Measurements from ENCODE around the gene GALNT12.

GALNT12 gene, protein sequence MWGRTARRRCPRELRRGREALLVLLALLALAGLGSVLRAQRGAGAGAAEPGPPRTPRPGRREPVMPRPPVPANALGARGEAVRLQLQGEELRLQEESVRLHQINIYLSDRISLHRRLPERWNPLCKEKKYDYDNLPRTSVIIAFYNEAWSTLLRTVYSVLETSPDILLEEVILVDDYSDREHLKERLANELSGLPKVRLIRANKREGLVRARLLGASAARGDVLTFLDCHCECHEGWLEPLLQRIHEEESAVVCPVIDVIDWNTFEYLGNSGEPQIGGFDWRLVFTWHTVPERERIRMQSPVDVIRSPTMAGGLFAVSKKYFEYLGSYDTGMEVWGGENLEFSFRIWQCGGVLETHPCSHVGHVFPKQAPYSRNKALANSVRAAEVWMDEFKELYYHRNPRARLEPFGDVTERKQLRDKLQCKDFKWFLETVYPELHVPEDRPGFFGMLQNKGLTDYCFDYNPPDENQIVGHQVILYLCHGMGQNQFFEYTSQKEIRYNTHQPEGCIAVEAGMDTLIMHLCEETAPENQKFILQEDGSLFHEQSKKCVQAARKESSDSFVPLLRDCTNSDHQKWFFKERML

DNA sequence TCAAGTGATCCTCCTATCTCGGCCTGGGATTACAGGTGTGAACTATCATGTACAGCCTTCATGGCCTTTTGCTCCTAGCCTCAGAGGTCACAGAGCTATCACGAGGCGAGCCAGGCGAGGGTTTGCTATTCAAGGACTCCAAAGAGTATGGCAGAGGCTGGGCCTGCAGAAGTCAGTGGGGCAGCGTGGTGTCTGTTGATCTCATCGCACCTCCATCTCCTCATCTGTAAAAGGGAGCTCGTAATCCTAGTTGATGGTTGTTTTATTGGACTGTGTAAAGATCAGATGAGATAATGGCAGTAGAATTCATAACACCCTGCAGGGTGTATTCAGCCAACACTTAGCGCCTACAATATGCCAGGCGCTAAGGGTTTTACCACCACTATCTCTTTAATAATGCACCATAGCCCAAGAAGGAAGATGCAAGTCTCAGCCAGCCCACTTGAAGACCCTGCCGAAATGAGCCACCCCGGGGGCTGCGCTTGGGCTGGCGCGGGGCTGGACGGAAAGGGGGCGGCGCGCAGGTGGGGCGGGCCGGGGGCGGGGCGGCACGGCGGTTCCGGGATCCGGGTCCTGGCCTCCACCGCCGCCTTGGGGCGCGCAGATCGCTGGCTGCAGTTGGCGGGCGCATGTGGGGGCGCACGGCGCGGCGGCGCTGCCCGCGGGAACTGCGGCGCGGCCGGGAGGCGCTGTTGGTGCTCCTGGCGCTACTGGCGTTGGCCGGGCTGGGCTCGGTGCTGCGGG is at the start of gene GALNT12:
TSS of gene GALNT12 (plus strand) at position 601 of the 744 bp plus-strand sequence. CDS start at position 630, 29 bp downstream.
- DNase-seq (ENCODE audit: low spot score) = peak; percentile 57

DNA sequence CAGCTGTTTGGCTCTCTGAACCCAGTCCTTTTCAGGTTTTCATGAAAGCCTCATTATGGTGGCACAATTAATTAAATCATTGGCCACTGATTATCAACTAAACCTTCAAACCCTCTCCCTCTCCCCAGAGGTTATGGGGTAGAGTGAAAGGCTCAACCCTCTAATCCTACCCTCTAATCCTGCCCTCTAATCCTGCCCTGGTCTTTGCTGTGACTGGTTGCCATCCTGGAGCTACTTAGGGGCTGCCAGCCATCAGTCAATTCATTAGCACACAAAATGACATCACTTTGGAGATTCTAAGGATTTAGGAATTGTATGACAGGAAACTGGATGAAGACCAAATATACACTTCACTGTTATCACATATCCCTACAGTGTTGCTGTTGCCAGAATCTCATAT is 47.2 kb upstream of the GALNT12 start:
- no peak for DNase-seq (ENCODE audit: low spot score)

DNA sequence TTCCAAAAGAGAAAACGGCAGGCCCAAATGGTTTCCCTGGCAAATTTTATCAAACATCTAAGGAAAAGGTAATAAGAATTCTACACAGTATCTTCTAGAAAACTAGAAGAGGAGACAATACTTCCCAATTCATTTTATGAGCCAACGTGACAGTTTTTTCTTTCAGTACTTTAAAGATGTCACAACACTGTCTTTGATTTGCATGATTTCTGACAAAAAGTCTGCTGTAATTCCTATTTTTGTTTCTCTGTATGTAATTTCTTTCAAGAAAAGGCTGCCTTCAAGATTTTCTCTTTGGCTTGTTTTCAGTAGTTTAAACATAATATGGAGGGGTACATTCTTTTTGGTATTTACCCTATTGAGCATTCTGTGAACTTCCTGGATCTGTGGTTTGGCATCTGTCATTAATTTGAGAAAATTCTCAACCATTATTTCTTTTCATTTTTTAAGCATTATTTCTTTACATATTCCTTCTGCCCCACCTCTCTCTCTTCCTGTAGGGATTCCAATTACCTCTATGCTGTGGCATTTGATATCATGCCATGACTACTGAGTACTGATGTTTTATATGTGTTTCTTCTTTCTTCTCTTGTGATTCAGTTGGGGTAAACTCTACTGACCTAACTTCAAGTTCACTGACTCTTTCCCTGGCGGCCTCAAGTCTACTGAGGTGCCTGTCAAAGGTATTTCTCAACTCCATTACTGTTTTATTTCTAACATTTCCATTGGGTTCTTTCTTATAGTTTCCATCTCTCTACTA is 43.3 kb upstream of the GALNT12 start:
- DNase-seq (ENCODE audit: low spot score) = no peak

DNA sequence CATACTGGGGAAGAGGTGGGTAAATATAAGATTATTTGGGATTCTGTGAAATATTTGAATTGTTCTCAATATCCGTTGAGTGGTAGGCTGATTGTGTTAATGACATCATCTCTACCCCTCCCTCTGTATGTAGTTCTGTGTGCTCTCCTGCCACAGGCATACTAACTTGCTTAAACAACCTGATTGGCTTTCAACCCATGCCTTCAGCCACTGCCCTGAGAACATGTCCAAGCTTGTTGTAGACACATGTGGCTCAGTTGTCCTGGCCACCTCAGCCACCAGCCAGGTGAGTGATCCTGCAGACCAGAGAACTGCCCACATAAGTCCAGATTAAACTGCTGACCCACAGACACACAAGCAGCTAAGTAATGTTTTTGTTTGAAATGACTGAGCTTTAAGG is 42.2 kb upstream of the GALNT12 start:
- no peak for DNase-seq (ENCODE audit: low spot score)

DNA sequence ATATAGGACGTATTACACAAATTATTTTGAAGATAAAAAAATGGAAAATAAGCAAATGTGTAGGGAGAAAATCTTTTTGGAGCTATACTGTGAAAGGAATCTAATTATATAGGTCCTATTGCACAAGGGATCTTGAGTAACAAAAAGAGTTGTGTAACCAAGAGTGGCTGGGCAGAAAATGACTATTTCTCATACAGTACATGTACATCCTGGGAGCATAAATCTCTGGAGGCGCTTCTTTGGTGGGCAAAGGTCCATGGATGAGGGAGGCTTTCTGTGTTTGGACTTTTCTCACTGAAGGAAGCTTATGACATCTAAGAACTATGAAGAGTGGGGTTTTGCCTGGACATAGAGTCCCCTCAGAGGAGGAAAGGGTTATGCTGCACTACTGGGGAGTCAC is 40.9 kb upstream of the GALNT12 start:
- DNase-seq (ENCODE audit: low spot score) = no peak

DNA sequence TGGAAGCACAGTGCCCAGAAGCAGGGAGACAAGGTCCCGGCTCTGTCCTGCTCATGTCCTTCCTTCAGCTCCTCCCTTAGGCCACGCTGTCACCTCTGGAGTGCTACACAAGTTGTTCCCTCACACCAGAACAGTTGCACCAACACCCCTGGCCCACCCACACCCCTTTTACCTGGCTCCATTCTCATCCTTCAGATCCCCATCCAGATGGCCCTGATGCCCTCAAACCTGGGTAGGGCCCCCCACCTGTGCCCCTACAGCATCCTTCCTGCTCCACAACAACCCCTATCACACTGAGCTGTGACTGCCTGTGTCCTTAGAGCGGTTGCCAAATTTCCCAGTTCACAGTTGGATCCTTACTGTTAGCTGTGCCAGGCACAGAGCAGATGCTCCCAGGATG is 40.3 kb upstream of the GALNT12 start:
- DNase-seq (ENCODE audit: low spot score) = no peak

DNA sequence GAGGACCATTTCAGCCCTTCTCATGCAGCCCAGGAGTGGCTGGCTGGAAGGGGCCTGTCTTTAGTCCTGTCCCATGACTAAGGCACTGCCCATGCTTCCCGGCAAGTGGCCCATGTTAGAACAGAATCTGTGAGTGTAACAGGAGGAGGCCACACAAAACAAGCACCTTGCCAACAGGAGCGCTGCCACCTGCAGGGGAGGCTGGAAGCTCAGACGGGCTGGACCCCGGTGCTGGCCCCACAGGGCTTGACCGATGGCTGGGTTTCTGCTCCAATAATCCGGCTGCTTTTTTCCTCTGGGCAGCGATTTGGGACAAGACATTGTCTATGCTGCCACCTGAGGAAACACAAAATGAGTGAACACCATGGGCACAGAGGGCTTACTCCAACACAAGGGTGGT is 39.6 kb upstream of the GALNT12 start:
- no peak for DNase-seq (ENCODE audit: low spot score)

DNA sequence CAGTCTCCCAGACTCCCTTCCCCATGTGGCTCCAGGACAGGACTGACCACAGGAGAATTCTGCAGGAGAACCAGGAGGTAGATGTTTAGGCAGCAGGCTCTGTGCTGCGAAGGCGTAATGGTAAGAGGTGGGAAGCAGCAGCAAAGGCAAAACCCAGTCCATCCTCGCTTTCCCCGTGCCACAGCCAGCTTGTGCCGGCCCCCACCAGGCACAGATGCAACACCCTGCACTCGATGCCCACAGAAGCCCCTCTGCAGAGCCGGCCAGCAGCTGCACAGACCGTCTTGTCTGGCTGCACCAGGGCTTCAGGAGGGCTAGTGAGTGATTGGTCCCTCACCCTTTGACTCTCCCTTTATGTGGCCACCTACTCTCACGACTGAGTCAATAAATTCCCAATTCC is 39.1 kb upstream of the GALNT12 start:
- DNase-seq (ENCODE audit: low spot score) = no peak

DNA sequence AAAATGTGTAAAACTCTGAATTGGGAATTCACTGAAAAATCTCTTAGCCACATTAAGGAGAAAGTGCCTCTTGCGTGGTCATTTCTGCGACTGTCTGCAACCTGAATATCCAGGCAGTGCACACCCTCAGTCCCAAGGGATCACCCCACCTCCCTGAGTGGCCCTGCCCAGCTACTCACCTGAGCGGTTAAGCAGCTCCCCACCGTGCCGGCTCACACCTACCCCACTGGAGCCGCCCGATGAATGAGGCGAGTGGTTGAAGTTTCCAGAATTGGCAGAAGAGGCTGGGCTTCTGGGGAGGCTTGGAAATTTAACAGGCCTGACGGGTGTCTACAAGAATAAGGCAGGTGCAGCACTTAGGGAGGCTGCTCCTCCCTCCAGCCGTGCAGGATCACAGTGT is 36.8 kb upstream of the GALNT12 start:
- DNase-seq (ENCODE audit: low spot score) = no peak

DNA sequence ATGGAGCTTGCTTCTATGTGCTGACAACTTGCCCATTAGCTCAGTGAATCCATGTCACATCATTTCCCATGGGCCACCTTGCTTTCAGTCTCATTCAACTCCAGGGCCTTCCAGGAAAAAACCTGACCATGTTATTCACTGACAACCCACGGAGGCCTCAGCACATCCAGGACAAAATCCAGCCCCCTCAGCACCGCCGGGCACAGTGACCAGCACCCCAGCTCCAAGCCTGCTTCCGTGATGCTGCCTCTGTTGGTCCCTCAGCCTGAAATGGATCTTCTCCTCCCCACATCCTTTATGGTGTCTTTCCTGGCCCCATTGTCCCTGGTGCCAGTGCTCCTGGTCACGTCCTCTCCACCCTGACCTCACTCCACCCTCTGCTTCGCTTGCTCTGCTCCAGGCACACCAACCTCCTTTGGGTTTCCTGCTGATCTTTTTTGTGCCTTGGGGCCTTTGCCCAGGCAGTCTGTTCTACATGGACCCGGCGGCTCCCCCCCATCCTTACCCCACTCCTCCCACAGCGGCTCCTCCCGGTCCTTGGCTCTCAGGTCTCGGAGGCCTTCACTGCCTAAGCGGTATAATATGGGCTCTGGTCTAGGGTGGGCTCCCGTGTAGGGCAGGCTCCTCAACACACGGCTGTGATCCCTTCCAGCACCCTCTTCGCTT is 36.1 kb upstream of the GALNT12 start:
- no peak for DNase-seq (ENCODE audit: low spot score)

DNA sequence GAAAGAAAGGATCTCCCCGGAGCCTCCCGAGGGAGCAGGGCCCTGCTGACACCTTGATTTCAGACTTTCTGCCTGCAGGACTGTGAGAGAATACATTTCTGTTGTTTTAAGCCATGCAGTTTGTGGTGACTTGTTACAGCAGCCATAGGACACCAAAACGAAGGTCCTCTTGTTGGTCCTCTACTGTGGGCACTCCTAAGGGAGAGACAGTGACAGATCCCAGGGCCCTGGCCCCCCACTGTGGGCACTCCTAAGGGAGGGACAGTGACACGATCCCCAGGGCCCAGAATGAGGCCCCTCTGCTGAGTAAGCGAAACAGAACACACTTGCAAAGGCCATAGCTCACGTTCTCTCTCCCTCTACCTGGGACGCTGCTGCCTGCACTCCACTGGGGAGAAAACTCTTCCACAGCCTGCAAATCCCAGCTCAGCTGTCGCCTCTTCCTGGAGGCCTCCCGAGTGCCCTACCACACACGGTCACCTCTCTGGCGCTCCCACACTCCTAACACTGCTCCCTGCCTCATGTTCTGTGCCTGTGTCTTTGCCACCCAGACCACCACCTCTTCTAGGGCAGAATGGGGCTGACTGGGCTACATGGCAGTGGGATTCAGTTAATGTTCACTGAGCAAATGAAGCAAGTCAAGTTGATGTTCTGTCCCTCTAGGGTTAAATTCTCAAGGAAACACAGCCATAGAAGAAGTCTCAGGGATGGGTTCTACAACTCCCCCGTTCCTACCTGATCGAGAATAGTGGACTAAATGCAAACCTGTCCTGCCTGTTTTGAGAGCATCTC is 34.9 kb upstream of the GALNT12 start:
- DNase-seq (ENCODE audit: low spot score) = no peak

DNA sequence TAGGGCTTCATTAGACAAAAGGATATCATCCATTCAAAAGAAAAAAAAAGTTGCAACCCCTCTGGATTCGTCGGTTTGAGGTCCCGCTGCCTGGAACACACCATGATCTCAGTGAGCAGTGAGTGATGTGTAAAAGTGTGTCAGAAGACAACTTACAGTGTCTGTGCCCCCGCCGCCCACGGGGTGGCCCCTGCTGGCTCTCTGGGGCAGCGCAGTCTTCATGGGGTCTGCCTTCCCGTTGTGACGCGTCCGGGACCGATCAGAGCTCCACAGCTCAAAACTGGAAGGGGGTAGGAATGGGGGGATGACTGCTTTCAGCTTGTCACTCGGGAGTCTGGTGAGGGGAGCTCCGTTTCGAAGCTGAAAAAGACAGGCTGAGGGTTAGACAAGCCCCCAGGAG is 33.7 kb upstream of the GALNT12 start:
- DNase-seq (ENCODE audit: low spot score) = no peak

DNA sequence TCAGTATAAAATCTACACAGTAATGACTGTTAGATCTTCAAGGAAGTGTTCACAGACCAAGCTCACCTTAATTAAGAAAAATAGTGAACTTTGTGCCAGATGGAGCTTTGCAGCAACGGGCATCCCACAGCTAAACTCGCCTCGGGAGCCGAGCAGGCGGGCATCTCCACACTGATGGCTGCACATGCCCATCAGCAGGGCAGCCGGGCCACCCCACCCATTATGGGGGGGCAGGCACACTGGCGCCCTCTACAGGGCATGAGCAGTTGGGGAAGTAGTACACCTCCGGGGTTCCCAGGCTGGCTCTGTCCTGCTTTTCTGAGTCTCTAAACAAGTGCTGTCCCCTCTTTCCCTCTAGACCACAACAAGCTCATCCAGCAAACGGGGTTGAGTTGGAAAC is 32.7 kb upstream of the GALNT12 start:
- peak; percentile 49 for DNase-seq (ENCODE audit: low spot score)

DNA sequence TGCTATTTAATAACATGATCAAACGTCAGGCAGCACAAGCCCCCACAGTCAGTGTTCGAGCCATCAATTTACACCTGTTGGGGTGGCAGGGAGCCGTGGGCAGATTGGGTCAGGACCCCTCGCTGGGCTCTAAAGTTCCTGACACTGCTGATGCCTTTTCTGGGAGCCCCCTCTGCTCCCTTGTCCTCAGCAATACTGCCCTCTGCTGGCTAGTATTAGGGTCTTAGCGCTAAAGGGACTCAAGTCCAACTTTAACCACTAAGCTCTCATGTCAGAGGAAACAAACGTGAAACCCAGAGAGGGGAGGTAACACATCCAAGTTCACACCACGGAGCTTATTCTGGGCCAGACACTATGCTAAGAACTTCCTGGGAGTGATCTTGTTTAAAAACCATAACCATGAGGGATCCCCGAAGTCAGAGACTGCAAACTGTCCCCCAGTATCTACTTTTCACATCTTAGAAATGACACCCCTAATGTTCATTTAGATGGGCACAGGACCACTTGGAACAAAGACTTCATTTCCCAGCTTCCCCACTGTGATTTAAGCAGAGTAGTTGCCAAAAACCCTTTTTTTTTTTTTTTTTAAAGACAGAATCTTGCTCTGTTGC is 31.5 kb upstream of the GALNT12 start:
- DNase-seq (ENCODE audit: low spot score) = peak; percentile 82

DNA sequence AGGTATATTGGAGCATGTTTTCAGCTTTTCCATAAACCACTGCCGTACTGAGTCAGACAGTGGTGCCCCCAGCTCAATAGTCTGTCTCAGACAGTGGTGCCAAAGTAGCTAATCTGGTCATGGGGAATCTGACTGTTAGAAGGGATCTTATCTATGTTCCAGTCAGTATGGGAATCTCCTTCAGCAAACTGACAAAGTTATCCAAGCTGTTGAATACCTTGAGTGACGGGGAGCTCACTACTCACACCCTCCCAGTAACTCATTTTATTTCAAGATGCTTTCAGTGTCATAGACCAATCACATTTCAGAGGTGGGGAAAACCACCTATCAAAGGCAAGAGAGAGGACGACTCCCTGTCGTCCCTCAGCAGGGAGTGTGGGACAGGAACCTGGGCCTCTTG is 29.9 kb upstream of the GALNT12 start:
- DNase-seq (ENCODE audit: low spot score) = no peak

DNA sequence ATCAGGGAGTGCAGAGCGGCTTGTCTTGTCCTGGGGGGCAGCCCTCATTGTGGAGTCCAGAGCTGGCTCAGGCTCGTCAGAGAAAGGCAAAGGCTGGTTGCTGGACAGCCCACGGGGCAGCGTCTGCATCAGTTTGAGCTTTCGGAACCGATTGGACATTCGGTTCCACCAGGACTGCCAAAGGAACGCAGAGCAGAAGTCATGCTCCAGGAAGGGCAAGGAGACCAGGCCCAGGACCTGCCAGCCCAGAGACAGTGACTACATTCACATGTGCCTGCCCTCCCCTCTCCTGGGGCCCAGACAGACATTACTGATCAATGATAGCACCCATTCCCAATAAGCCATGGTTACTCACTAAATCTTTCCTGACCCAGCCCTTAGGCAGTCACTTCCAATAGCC is 29.2 kb upstream of the GALNT12 start:
- DNase-seq (ENCODE audit: low spot score) = no peak

DNA sequence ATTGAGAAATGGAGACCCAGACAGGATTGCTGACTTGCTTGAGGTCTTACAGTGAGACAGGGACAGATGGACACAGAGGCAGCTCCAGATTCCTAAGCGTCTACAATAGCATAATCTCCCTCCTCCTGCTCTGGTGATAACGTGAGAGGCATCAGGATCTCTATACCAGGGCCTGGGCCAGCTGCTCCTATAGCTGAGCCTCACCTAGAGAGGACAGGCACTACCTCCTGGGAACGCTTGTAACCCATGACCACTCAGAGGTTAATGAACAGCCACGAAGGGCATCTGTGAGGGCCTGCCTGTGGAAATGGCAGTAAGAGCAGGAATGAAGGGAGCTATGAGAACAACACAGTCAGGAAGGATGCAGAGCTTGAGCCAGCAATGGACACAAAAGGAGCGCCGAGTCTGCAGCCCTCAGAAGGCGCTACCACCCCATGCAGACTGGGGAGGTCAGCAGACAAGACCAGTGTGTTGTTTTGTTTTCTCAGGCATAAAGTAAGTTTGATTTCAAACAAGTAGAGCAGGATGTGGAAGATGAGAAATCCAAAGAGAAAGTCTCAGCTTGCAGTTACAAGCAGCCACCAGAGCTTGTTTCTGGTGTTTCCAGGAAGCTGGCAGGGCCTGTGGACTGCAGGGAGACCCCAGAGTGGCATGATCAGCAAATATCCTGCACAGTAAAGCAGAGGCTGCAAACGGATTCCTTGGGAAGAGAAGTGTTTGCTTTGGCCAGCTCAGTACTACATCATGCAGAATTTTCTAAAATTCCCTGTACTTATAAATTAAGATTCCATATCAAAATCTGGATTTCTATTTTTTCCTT is 28.5 kb upstream of the GALNT12 start:
- no peak for DNase-seq (ENCODE audit: low spot score)

DNA sequence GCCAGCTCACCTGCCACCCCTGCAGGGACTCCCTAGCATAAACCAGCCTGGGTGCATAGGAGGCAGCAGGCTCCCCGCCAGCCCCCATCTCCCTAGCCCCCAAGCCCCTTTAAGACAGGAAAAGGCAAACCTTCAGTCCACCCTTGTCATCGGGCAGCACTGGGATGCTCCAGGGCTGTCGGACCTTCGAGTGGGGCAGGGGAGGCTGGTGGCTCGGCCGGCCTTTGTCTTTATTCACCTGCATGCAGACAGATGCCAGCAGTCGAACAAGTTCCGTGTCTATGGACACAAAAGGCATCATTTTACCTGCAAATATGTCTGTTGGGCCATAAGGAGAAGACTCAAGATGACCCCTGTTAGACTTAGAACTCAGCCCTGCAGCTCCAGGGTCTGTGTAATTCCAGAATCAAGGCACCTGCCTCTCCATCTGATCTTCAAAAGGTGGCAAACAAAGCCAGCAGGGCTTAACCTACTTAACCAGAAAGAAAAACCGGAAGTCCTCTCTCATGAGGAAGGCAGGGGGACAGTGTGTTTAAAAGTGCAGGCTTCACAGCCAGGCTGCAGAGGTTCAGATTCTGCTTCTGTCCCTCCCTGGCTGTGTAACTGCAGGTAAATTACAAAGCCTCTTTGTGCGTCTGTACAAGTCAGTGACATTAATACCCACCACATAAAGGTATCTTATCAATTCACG is 27.3 kb upstream of the GALNT12 start:
- no peak for DNase-seq (ENCODE audit: low spot score)
